AG04450 (cell line): ENCODE data around the gene DNAJC5. TPM values are rescaled to one million over a fixed set of nuclear protein-coding genes. Genes with fewer than 3 reads are reported as not detected.

Experiments used
- CTCF ChIA-PET: fragments of 300-600, 350-600 bp; formaldehyde crosslinking; extraction: SDS; loops from one replicate; lab custom pipeline; 2022; ENCODE audit warnings: antibody characterized with exemption, inconsistent platforms; lab: Charles Lee
- POLR2A ChIA-PET: fragments of 350-600 bp; formaldehyde crosslinking; extraction: SDS; loops from one replicate; lab custom pipeline; 2021; ENCODE audit warnings: antibody characterized with exemption, inconsistent platforms; lab: Yijun Ruan, JAX
- DNase-seq: peaks from one replicate; pipeline ENCODE4 v3.0.0-alpha.2; 2011; ENCODE audit warnings: low read depth, low spot score
- H3K27ac ChIP-seq: one replicate; pipeline ENCODE4 v1.5.1; 2012; ENCODE audit warnings: low read depth, low read length, control low read depth
- H3K27me3 ChIP-seq: one replicate; pipeline ENCODE4 v1.6.0; 2012; ENCODE audit warnings: low read length; ENCODE audit not compliant: control insufficient read depth, insufficient read depth
- H3K4me3 ChIP-seq: 2 replicates; pipeline ENCODE4 v1.5.1; 2011; ENCODE audit warnings: mild to moderate bottlenecking, low read depth, low read length, control low read depth
- H3K9me3 ChIP-seq: 2 replicates; pipeline ENCODE4 v1.5.1; 2012; ENCODE audit warnings: low read length; ENCODE audit not compliant: control insufficient read depth, insufficient read depth
- polyA plus RNA-seq: library from polyadenylated mRNA; depleted of rRNA; stranded (reverse); fragments of >200 nt; gene quantifications from 2 replicates; pipeline ENCODE4 v1.2.3, GENCODE V29; 2011
- TF ChIP-seq, protein P1 (sequence below): IDR thresholded peaks from 2 replicates; pipeline ENCODE4 v1.5.1; 2011; ENCODE audit warnings: low read depth, low read length, control low read depth, inconsistent platforms

DNAJC5 gene
- polyA plus RNA-seq, 1 experiment = 36.7 TPM

DNA sequence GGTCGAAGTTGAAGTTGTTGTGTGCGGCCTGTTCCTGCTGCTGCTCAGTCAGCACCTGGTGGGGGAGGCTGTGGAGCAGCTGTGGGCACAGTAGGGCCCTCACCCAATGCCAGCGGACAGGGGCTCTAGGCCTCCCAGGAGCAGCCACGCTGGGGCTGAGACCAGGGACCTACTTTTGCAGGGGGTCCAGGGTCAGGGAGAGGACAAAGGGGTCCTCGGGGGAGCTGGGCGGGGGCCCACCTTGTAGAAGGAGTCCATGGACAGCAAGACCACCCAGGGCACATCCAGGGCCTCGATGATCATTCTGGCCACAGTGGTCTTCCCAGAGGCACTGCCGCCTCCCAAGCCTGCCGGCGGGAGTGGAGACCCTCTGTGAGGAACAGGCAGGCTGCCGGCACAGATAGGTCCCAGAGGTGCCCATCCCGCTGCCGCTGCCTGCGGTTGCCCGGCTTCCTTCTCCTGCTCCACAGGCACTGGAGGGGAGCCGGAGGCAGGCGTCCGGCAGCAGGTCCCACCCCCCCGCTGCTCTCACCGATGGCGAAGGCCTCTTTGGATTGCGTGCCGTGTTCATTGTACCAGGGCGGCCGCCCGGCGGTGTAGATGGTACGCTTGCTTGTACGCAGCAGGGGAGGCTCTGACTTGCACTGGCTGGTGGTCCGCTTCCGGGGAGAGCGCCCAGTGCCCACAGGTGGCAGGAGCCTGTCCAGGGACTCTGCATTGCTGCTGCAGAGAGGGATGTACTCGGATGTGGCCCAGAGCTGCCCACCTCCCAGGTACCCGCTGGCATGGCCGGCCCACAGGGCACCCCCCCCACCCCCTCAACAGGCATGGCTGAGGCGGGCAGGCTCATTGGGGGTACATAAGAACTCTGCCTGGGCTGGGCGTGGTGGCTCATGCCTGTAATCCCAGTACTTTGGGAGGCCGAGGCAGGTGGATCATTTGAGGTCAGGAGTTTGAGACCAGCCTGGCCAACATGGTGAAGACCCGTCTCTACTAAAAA lies 51.3 kb downstream of the DNAJC5 start:
- no peak for DNase-seq
- Histone ChIP-seq H3K4me3 (no peak overlapping the region), H3K27ac (no peak overlapping the region), H3K27me3 (no peaks in the 10 kb centered on the region), H3K9me3 (peaks cover 15% of the 10 kb centered on the region; the same call in 1 of the 2 replicates)
- TF ChIP-seq, protein P1, sequence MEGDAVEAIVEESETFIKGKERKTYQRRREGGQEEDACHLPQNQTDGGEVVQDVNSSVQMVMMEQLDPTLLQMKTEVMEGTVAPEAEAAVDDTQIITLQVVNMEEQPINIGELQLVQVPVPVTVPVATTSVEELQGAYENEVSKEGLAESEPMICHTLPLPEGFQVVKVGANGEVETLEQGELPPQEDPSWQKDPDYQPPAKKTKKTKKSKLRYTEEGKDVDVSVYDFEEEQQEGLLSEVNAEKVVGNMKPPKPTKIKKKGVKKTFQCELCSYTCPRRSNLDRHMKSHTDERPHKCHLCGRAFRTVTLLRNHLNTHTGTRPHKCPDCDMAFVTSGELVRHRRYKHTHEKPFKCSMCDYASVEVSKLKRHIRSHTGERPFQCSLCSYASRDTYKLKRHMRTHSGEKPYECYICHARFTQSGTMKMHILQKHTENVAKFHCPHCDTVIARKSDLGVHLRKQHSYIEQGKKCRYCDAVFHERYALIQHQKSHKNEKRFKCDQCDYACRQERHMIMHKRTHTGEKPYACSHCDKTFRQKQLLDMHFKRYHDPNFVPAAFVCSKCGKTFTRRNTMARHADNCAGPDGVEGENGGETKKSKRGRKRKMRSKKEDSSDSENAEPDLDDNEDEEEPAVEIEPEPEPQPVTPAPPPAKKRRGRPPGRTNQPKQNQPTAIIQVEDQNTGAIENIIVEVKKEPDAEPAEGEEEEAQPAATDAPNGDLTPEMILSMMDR = no peak
- ChIA-PET CTCF (no interaction called here), POLR2A (no interaction called here)

DNA sequence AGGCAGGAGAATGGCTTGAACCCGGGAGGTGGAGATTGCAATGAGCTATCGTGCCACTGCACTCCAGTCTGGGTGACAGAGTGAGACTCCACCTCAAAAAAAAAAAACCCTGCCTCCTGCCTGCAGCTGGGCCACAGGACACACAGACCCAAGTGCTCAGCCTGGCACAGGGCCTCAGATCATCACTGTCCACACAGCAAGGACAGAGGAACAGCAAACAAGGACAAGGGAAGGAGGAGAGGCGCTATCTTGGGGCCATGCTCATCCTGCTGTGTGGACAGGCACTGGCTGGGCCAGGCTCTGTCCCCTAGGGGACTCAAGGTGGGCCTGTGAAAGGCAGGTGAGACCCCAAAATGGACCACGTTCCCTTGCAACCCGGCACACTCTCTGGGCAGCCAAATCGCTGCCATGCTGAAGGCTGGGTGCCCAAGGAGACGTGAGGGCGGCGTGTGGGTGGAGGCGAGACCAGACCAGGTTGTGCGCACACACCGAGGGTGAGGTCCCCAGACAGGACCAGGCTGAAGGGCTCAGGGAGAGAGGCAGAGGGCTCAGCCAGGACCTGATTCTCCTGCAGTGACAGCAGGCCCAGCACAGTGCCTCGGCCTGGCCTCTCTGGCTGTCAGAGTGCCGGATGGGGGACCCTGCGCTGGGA lies 52.2 kb downstream of the DNAJC5 start:
- Histone ChIP-seq H3K27ac (no peak overlapping the region), H3K27me3 (no peaks in the 10 kb centered on the region), H3K9me3 (peaks cover 10% of the 10 kb centered on the region; the same call in 1 of the 2 replicates), H3K4me3 (no peak overlapping the region)
- no peak for DNase-seq
- CTCF ChIA-PET = no interaction called here
- TF ChIP-seq, protein P1 = no peak
- POLR2A ChIA-PET = no interaction called here

DNA sequence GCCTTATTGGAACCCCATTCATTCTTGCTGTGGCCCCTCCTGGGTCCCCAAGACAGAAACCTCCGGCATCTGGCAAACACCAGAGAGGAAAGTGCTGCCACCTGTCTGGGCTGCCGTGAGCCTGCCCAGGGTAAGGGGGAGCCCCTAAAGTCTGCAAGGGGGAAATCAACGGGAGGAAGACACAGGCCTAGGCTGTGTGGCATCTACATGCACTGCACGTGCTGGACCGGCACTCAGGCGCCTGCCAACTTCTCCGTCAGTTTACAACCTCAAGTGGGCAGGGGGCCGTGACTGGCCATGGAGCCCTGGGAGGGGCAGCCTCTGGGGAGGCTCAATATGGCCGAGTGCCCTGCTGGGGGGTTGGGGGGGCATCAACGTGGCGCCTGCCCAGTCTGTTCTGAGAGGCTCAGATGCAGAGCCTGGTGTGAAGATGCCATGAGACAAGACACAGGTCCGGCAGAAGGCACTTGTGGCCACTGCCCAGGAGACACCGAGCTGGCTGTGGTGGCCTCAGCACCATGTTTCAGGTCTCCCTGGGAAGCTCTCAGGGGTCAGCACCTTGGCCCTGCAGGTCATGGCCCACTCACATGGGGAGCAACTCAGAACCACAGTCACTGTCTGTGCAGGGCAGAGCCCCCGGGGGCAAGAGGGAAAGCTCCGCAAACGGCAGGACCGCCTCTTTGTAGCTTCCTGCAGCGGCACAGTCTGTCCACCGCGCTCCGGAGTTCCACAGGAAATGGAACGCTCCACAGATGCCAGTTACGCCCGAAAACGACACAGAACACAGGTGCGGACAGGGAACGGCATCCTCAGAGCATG lies 52.9 kb downstream of the DNAJC5 start:
- H3K4me3 ChIP-seq = no peak overlapping the region
- DNase-seq = no peak
- H3K27me3 ChIP-seq = no peaks in the 10 kb centered on the region
- H3K9me3 ChIP-seq = peaks cover 10% of the 10 kb centered on the region; the same call in 1 of the 2 replicates
- ChIA-PET CTCF (no interaction called here), POLR2A (no interaction called here)
- H3K27ac ChIP-seq = no peak overlapping the region
- TF ChIP-seq, protein P1 = no peak

DNA sequence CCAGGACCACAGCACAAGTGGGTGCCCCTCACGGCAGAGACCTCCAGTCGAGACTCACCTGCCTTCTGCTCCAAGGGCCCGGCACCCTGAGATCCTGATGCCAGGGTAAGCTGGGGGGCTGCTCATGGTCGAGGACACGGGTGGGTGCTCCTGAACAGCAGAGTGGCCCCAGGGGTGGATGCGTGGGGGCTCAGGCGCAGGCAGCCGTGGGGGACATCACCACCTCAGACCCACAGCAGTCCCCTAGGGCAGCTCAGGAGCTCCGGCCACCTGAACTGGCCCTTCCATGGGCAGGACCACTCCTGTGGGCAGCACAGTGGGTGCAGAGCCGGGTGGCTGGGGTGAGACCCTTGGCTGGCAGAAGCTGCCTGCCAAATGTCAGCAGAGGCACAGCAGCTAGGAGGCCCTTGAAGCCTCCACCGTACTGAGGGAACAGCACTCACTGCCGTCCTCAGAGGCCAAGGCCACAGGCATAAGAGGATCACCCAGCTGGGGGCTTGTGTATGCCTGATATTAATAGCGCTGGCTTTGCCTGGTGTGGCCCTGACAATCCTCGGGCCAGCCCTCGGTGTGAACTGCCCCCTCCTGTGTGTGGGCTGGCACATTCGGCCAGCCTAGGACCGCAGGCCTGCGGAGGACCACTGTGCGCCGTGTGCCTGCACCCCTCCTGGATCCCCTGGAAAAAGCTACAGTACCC lies 55.9 kb downstream of the DNAJC5 start:
- ChIA-PET CTCF (no interaction called here), POLR2A (no interaction called here)
- H3K9me3 ChIP-seq = peaks cover 10% of the 10 kb centered on the region; the same call in 1 of the 2 replicates
- TF ChIP-seq, protein P1 = no peak
- H3K27me3 ChIP-seq = no peaks in the 10 kb centered on the region
- no peak overlapping the region for H3K27ac ChIP-seq
- H3K4me3 ChIP-seq = no peak overlapping the region
- DNase-seq = no peak
